ENCODE results near the gene ZNF544. TPM values are rescaled to one million over a fixed set of nuclear protein-coding genes. Genes with fewer than 3 reads are reported as not detected.

The ZNF544 gene
- total and polyA plus RNA-seq, 2 donors (not counting 1 experiment from before 2014, with no cell fraction given) = 37.1 to 65.7 TPM

DNA sequence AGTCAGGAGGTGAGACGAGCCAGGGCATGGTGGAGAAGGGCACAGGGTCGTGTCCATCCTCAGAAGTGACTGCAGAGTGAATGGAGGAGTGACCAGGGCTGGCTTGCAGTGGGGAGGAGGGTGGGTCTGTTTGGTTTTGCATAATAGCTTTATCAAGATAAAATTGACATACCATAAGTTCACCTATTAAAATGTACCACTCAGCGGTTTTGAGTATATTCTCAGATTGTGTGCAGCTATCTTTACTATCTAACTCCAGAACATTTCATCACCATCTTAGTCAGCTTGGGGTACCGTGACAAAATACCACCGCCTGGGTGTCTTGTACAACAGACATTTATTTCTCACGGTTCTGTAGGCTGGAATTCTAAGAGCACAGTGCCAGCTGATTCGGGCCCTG lies 63.2 kb downstream of the ZNF544 start:
- DNase-seq (no peak), ATAC-seq (ENCODE audit: low read depth) (no peak)
- Histone ChIP-seq H3K4me1 (ENCODE audit: control insufficient read depth in 2 of 2, insufficient read depth in 2 of 2, low read length in 2 of 2) (no peaks in the 10 kb centered on the region), H3K4me2 (replicated peaks; ENCODE audit: low read depth, low read length, poor library complexity, severe bottlenecking) (no peak overlapping the region), H3K4me3 (ENCODE audit: control extremely low read depth in 1 of 5, extremely low read depth in 1 of 5, insufficient read depth in 1 of 5, low read depth in 2 of 5, low read length in 4 of 5) (no peak overlapping the region), H3K27ac (ENCODE audit: low read length in 2 of 2) (no peak overlapping the region), H3K27me3 (replicated peaks in 1 of 4; ENCODE audit: control extremely low read depth in 1 of 4, control insufficient read depth in 3 of 4, insufficient read depth in 4 of 4, low read length in 3 of 4) (no peaks in the 10 kb centered on the region), H2AFZ (ENCODE audit: insufficient read depth, low read depth, low read length, poor library complexity, severe bottlenecking) (no peak overlapping the region), H3K36me3 (replicated peaks in 1 of 2; ENCODE audit: control extremely low read depth in 1 of 2, control insufficient read depth in 1 of 2, extremely low read depth in 1 of 2, insufficient read depth in 2 of 2, low read length in 1 of 2) (peaks cover 0 to 65% of the 10 kb centered on the region in 2 experiments), H4K20me1 (ENCODE audit: control insufficient read depth, insufficient read depth, low read length, poor library complexity, severe bottlenecking) (no peaks in the 10 kb centered on the region), H3K9ac (ENCODE audit: low read length) (no peak overlapping the region), H3K79me2 (ENCODE audit: control insufficient read depth, insufficient read depth, low read length) (peaks cover 10% of the 10 kb centered on the region), H3K9me3 (ENCODE audit: control extremely low read depth in 1 of 3, control insufficient read depth in 2 of 3, insufficient read depth in 1 of 3, low read length in 2 of 3) (peaks cover 2 to 60% (median 18%) of the 10 kb centered on the region in 3 donors)
- Mint-ChIP-seq H3K4me1 (no peaks in the 10 kb centered on the region), H3K27me3 (no peaks in the 10 kb centered on the region), H3K4me3 (no peak overlapping the region), H3K27ac (no peak overlapping the region), H3K9me3 (ENCODE audit: insufficient read depth) (peaks cover 8% of the 10 kb centered on the region)
- TF ChIP-seq EZH2 (IDR thresholded peaks at IDR 0.05; ENCODE audit: borderline replicate concordance, insufficient read depth, low read depth, low read length, poor library complexity, severe bottlenecking) = no peak
- CTCF ChIA-PET = no interaction called here
- intact Hi-C loops (cut with micrococcal nuclease) = no loop called here
- POLR2A ChIA-PET = no interaction called here
- WGBS (ENCODE audit: insufficient coverage) = 100% methylated on average over 4 of the region's 7 CpGs

DNA sequence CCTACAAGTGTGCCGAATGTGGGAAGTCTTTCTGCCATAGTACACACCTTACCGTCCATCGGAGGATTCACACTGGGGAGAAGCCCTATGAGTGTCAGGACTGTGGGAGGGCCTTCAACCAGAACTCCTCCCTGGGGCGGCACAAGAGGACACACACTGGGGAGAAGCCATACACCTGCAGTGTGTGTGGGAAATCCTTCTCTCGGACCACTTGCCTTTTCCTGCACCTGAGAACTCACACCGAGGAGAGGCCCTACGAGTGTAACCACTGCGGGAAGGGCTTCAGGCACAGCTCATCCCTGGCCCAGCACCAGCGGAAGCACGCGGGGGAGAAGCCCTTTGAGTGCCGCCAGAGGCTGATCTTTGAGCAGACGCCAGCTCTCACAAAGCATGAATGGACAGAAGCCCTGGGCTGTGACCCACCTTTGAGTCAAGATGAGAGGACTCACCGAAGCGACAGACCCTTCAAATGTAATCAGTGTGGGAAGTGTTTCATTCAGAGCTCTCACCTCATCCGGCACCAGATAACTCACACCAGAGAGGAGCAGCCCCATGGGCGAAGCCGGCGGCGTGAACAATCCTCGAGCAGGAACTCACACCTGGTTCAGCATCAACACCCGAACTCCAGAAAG lies 66.1 kb downstream of the ZNF544 start:
- H3K9me3 ChIP-seq (ENCODE audit: control extremely low read depth in 1 of 3, control insufficient read depth in 2 of 3, insufficient read depth in 1 of 3, low read length in 2 of 3) = peaks cover 0 to 71% (median 18%) of the 10 kb centered on the region in 3 donors
- Mint-ChIP-seq H3K27ac (no peak overlapping the region), H3K4me3 (no peak overlapping the region), H3K27me3 (no peaks in the 10 kb centered on the region), H3K4me1 (no peaks in the 10 kb centered on the region), H3K9me3 (ENCODE audit: insufficient read depth) (peaks cover 8% of the 10 kb centered on the region)
- POLR2A ChIA-PET = no interaction called here
- TF ChIP-seq, protein P1, sequence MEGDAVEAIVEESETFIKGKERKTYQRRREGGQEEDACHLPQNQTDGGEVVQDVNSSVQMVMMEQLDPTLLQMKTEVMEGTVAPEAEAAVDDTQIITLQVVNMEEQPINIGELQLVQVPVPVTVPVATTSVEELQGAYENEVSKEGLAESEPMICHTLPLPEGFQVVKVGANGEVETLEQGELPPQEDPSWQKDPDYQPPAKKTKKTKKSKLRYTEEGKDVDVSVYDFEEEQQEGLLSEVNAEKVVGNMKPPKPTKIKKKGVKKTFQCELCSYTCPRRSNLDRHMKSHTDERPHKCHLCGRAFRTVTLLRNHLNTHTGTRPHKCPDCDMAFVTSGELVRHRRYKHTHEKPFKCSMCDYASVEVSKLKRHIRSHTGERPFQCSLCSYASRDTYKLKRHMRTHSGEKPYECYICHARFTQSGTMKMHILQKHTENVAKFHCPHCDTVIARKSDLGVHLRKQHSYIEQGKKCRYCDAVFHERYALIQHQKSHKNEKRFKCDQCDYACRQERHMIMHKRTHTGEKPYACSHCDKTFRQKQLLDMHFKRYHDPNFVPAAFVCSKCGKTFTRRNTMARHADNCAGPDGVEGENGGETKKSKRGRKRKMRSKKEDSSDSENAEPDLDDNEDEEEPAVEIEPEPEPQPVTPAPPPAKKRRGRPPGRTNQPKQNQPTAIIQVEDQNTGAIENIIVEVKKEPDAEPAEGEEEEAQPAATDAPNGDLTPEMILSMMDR (IDR thresholded peaks at IDR 0.05) = no peak
- no peak for TF ChIP-seq EZH2 (IDR thresholded peaks at IDR 0.05; ENCODE audit: borderline replicate concordance, insufficient read depth, low read depth, low read length, poor library complexity, severe bottlenecking)
- WGBS (ENCODE audit: insufficient coverage) = over 99% methylated on average over 17 of the region's 22 CpGs
- peaks cover 0 to 50% of the 10 kb centered on the region in 2 experiments for H3K36me3 ChIP-seq (replicated peaks in 1 of 2; ENCODE audit: control extremely low read depth in 1 of 2, control insufficient read depth in 1 of 2, extremely low read depth in 1 of 2, insufficient read depth in 2 of 2, low read length in 1 of 2)
- CTCF ChIA-PET = no interaction called here
- H3K4me2 ChIP-seq (replicated peaks; ENCODE audit: low read depth, low read length, poor library complexity, severe bottlenecking) = no peak overlapping the region
- no peak overlapping the region for H3K4me3 ChIP-seq (ENCODE audit: control extremely low read depth in 1 of 5, extremely low read depth in 1 of 5, insufficient read depth in 1 of 5, low read depth in 2 of 5, low read length in 4 of 5)
- no peak for DNase-seq
- H3K27me3 ChIP-seq (replicated peaks in 1 of 4; ENCODE audit: control extremely low read depth in 1 of 4, control insufficient read depth in 3 of 4, insufficient read depth in 4 of 4, low read length in 3 of 4) = no peaks in the 10 kb centered on the region
- H3K4me1 ChIP-seq (ENCODE audit: control insufficient read depth in 2 of 2, insufficient read depth in 2 of 2, low read length in 2 of 2) = no peaks in the 10 kb centered on the region
- H3K27ac ChIP-seq (ENCODE audit: low read length in 2 of 2) = no peak overlapping the region
- H4K20me1 ChIP-seq (ENCODE audit: control insufficient read depth, insufficient read depth, low read length, poor library complexity, severe bottlenecking) = no peaks in the 10 kb centered on the region
- no peak for ATAC-seq (ENCODE audit: low read depth)
- no peak overlapping the region for H2AFZ ChIP-seq (ENCODE audit: insufficient read depth, low read depth, low read length, poor library complexity, severe bottlenecking)
- intact Hi-C loops (cut with micrococcal nuclease) = no loop called here
- H3K9ac ChIP-seq (ENCODE audit: low read length) = no peak overlapping the region
- H3K79me2 ChIP-seq (ENCODE audit: control insufficient read depth, insufficient read depth, low read length) = peaks cover 10% of the 10 kb centered on the region
